GM23248 (cell line): ENCODE data around the gene CTU2.

Source experiments
- EZH2 ChIP-seq: fragments of 200-600 bp; sonication (generic); IDR thresholded peaks from 2 replicates; pipeline ENCODE4 v1.6.1; 2018; ENCODE audit warnings: antibody characterized with exemption, mild to moderate bottlenecking; ENCODE audit not compliant: insufficient read depth, poor library complexity, severe bottlenecking
- EZH2phosphoT487 ChIP-seq: fragments of 200-600 bp; sonication (generic); IDR thresholded peaks from 2 replicates; pipeline ENCODE4 v1.6.1; 2018; ENCODE audit warnings: antibody characterized with exemption, moderate library complexity, mild to moderate bottlenecking, low read depth; ENCODE audit not compliant: insufficient read depth

- no peak for TF ChIP-seq EZH2
- no peak for TF ChIP-seq EZH2phosphoT487
Observed at GRCh38 chr16:88748364-88748763, 42.1 kb downstream of the CTU2 start.
